GM12873 (cell line): ENCODE data around the gene BTG3.

Experiments used
- CTCF ChIP-seq: IDR thresholded peaks from 2 replicates; pipeline ENCODE4 v1.5.1; 2012; ENCODE audit warnings: low read depth, mild to moderate bottlenecking, moderate library complexity, low read length, control low read depth; ENCODE audit not compliant: insufficient read depth; ENCODE audit errors: missing control alignments

BTG3 gene

DNA sequence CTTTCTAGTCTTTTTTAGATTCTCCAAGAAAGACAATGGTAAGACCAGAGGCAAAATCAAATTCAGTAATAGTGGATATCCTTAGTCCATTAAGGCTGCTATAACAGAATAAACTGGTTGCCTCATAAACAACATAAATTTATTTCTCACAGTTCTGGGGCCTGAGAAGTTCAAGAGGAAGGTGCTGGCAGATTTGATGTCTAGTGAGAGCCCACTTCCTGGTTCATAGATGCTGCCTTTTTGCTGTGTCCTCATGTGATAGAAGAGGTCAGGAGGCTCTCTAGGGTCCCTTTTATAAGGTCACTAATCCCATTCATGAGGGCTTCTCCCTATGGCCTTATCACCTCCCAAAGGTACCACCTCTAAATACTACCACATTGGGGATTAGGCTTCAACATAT lies 31.5 kb upstream of the BTG3 start:
- no peak for TF ChIP-seq CTCF

GRCh38 chr21:17640821-17641220 lies 28.1 kb upstream of the BTG3 start:
- TF ChIP-seq CTCF = no peak

GRCh38 chr21:17636711-17637110 lies 24.0 kb upstream of the BTG3 start:
- no peak for TF ChIP-seq CTCF

GRCh38 chr21:17631195-17631594 lies 18.5 kb upstream of the BTG3 start:
- no peak for TF ChIP-seq CTCF

DNA sequence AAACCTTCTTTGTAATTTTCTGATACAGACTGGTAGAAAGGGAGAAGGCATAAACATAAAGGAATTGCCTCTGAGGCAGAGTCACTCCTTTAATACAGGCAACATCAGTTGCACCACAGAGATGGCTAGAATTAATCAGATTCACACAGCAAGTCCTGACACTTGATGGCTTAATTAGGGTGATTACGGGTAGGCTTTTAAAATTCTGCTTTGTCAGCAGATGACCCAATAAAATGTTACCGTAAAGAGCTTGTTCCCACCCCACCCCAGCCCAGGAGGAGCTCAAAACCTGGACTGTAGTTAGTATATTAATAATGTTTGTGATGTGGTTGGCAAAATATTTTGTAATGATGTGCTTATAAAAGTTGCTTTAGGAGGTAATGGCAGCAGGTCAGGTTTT lies 9.3 kb upstream of the BTG3 start:
- no peak for TF ChIP-seq CTCF

DNA sequence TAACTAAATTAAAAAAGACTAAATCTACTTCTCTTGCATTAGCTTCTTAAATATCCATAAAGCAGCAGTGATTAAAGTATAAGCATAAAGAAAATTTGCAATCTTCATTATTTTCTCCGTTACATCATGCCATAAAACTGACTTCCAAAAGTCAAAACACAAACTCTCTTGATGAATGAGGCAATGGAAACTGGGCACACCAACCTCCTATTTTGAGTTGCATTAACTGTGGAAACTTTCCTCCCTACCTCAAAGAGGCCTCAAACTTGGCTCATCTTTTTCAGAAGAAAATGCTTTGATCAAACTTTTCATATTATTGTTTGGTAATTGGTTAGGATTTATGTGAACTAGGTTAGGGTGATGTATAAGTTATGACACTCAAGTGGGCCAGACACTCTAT lies 4.1 kb upstream of the BTG3 start:
- TF ChIP-seq CTCF = no peak

DNA sequence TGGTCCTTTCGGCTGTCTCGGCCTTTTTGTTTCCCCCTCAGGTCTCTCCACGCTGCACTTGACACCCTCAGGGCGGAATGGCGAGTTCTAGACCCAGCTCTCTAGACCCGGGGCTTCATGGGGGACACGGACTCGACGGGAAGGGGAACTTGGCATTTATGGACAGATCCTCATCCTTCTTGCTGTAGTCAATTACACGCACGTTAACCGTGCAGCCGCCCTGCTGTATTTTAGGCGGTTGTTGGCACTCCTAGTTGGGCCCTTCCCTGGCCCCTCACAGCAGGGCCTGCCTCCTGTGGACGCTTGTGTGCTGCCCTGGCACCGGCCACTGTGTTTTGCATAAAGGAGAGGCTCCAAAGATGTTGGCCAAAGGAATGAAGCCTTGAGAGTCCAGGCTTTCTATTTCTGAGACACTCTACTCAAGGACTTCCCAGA lies 558 bp upstream of the BTG3 start:
- TF ChIP-seq CTCF = no peak
